GM19467 (cell line): Measurements from ENCODE around the gene KRT6C.
"Not testable (repeated sequence)": the region's sequence is repeated elsewhere in the genome, so short reads cannot be mapped to it uniquely, and the experiment has no call there.

ENCODE experiments used
- ATAC-seq: cut with Tn5 transposase; IDR thresholded peaks from one replicate; pipeline ENCODE4 v1.9.1; 2021; ENCODE audit warnings: mild to moderate bottlenecking, moderate library complexity; ENCODE audit not compliant: unreplicated experiment

KRT6C gene

GRCh38 chr12:52461693-52462092 lies 11.9 kb downstream of the KRT6C start:
- ATAC-seq = no peak

- no peak for ATAC-seq
These were observed 14.7 kb downstream of the KRT6C start for GRCh38 chr12:52458861-52459260.

- no peak for ATAC-seq
These were observed 17.8 kb downstream of the KRT6C start for GRCh38 chr12:52455821-52456220.

GRCh38 chr12:52454411-52455201 lies 19.0 kb downstream of the KRT6C start:
- ATAC-seq = no peak

DNA sequence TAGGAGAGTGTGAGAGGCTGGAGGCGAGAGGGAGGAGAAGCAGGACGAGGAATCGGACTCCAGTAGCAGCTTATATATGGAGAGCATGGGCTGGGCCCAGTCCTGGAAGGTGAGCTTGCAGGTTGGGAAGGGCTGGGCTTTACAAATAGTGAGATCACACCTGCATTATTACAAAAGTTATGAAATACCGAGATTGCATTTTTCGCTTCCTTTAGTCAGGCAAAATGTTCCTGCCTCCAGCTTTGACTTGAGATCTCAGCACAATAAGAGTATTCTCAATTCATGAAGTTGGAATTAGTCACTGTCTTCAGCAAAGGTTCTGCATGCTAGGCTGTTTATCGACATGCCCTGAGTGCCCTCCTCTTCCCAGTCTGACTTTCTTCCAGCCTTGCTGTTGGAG lies 21.5 kb downstream of the KRT6C start, which contains the start of gene KRT6B:
Gene KRT6B (minus strand): TSS at position 46 of the 400 bp plus-strand sequence. CDS start 68 bp downstream, outside the sequence.
- no peak for ATAC-seq

- ATAC-seq = no peak
These were observed 25.4 kb downstream of the KRT6C start for GRCh38 chr12:52448228-52448627.

DNA sequence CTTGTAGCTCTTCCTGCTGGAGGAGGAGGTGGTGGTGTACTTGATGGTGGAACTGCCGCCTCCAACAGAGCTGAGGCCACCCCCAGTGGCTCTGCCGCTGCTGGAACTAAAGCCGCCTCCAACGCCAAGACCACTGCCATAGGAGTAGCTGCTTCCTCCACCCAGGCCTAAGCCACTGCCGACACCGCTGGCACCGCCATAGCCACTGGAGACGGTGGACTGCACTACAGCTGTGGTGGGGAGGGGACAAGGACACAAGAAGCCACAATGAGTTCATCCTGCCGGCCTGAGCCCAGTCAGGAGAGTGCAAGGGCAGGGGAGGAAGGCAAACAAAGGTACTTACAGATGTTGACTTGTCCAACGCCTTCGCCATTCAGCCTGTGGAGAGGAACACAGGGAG lies 26.4 kb downstream of the KRT6C start:
- ATAC-seq = not testable (repeated sequence)

DNA sequence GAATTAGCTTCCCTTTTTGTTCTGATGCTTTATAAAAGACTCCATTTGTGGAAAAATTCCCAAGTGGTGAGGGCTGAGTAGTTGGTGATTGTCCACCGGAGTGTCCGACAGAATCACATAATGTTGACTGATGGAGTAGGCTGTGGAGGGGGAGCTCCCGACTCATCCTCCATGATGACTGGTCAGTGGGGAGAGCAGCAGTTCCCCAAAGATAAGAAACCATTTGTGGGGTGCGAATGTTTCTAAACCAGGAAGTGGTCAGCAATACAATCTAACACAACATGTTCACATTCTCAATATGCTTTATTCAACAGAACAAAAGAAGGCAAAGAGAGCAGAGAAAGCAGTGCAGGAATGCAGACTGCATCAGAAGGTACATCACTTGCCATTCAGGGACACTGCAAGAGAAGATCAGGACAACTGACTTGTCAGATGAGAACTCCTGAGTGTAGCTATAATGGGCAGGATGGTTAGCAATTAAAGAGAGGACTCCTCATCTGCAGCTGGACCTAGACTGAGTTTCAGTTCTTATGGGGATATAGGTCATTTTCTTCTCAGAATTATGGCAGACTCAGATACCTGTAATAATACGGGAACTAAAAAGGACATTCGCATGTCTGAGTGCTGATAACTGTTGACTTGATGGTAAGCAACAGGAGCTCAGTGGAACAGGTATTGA lies 27.1 kb downstream of the KRT6C start:
- ATAC-seq = no peak

DNA sequence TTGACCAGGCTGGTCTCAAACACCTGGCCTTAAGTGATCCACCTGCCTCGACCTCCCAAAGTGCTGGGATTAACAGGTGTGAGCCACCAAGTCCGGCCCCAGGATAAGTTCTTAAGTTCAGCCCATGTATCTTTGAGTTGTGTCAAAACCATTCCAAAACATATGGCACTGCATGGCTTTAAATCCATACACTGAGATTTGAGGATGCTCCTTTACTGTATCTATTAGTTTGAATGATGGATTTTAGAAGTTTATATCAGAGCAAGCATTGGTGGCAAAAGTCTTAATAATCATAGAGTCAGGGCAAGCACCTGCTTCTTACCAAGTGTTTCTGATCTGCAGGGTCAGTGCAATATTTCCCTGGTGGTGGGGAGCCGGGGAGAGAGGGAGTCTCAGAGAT lies 27.7 kb downstream of the KRT6C start:
- no peak for ATAC-seq

GRCh38 chr12:52444647-52445595 lies 28.7 kb downstream of the KRT6C start:
- ATAC-seq = no peak

GRCh38 chr12:52443966-52444365 lies 29.6 kb downstream of the KRT6C start:
- ATAC-seq = no peak

GRCh38 chr12:52442600-52443061 lies 31.0 kb downstream of the KRT6C start:
- ATAC-seq = no peak

GRCh38 chr12:52441320-52441911 lies 32.2 kb downstream of the KRT6C start:
- no peak for ATAC-seq

DNA sequence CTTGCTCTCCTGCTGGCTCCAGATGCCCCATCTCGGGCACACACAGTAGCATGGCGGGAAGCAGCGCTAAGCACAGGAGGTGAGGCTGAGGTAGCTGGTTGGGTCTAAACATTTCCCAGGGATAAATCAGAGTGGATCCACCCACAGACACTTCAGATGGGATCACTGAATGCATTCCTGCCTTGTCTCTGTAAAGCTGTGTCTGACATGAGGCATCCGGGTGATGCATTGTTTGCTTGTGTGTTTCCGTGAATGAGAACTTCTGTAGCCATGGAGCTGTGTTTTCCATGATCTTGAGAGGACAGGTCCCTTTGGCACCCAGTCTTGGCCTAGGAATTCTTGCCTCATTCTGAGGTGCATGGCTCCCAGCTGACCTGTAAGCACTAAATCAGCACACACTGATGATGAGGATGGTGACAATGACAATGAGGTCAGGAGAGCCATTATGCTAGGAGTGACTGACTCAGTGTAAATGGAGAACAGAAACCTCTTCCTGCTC lies 32.7 kb downstream of the KRT6C start:
- ATAC-seq = no peak

GRCh38 chr12:52439845-52440244 lies 33.8 kb downstream of the KRT6C start:
- no peak for ATAC-seq

DNA sequence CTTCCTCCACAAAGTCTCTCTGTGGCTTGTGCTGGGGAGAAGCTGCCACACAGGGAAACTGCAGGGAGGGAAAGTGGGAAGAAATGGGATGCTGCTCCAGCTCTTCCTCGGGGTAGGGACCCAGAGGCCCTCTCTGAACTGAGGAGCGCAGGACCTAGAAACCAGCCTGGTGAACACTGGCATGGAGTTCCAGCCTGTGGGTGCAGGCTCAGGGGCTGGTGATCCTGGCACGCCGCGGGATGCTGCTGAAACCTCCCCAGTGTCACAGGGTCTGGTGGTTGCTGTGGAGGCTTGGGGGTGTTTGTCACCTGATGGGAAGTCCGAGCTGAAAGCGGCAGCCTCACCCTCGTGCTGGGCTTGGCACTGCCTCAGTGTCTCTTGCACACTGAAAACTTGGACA lies 34.2 kb downstream of the KRT6C start:
- ATAC-seq = no peak

GRCh38 chr12:52438305-52439301 lies 35.0 kb downstream of the KRT6C start:
- no peak for ATAC-seq

DNA sequence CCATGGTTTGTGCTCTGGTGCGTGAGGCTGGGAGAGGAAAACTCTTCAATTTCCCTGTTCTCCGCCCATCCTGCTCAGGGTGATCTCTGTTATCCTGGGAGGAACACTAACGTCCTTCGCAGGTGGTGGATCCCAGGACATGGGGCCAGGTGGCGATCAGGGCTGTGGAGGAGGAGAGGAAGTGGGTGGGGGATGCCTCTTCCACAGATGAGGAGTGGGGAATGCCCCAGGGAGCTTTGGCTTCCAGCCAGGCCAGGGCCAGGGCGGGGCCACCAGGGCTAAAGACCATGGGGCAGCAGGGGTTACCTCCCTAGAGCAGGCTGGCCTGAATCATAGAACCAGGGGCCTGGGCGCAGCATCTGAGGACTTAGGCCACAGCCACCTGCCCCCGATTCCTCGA lies 36.1 kb downstream of the KRT6C start:
- no peak for ATAC-seq

DNA sequence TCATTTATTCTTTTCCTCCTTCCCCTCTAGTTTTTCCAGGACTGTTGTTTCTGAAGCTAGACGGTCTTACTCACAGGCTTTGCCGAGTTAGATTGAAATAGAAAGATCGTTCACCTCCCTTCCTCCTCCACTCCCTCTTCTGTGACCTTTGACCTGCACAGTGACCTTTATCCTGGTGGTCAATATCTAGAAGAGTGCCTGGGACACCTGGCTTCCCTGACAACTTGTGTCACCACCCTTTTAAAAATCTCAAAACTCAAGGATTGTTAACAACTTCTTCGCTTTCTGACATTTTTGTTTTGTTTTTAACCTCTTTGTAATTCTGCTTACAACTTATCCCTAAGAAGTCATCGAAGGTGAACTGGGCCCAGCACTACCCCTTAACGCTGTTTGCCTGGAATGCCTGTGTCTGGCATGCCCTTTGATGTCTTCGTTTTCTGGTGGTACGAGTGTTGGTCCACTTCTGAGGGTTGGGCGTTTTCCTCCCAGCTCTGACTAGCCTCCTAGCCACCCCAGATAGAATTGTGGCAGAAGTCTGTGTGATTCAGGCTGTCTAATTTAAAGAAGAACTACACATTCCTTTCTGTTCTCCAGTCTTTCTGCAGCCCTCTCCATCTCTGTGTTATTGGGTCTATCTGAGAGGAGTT lies 36.7 kb downstream of the KRT6C start:
- no peak for ATAC-seq
